GM21529 (cell line): ENCODE data around the gene AP4M1.
A peak's percentile ranks its signal among the peaks of the same experiment; 100 is the strongest.

Experiments
- ATAC-seq: cut with Tn5 transposase; IDR thresholded peaks from one replicate; pipeline ENCODE4 v1.9.1; 2021; ENCODE audit not compliant: unreplicated experiment

AP4M1 gene

GRCh38 chr7:100101016-100101862 is at the start of gene AP4M1, which contains the start of gene MCM7:
Gene AP4M1, plus strand, starts transcription at chr7:100101643. Its CDS starts 72 bp downstream, at chr7:100101715.
Gene MCM7, minus strand, starts transcription at chr7:100101397. Its CDS starts 103 bp downstream, at chr7:100101294.
- peak; percentile 85 for ATAC-seq

GRCh38 chr7:100053215-100053614 is 48.2 kb upstream of the AP4M1 start:
- no peak for ATAC-seq

- no peak for ATAC-seq
Observed at GRCh38 chr7:100057006-100057405, 44.4 kb upstream of the AP4M1 start.

GRCh38 chr7:100059251-100059739 is 42.1 kb upstream of the AP4M1 start:
- no peak for ATAC-seq

- no peak for ATAC-seq
Observed at GRCh38 chr7:100061518-100062193, 39.8 kb upstream of the AP4M1 start.

GRCh38 chr7:100063376-100063775 is 38.1 kb upstream of the AP4M1 start:
- no peak for ATAC-seq

- no peak for ATAC-seq
Observed at GRCh38 chr7:100064162-100064561, 37.3 kb upstream of the AP4M1 start.

GRCh38 chr7:100065452-100066186 is 35.8 kb upstream of the AP4M1 start:
- ATAC-seq = no peak

GRCh38 chr7:100066953-100067352 is 34.5 kb upstream of the AP4M1 start:
- ATAC-seq = no peak

GRCh38 chr7:100069991-100070390 is 31.5 kb upstream of the AP4M1 start:
- ATAC-seq = no peak

GRCh38 chr7:100071018-100071723 is 30.3 kb upstream of the AP4M1 start:
- ATAC-seq = no peak

- no peak for ATAC-seq
Observed at GRCh38 chr7:100072462-100072861, 29.0 kb upstream of the AP4M1 start.

- ATAC-seq = no peak
Observed at GRCh38 chr7:100074841-100075240, 26.6 kb upstream of the AP4M1 start.

GRCh38 chr7:100075418-100075817 is 26.0 kb upstream of the AP4M1 start:
- ATAC-seq = no peak

- ATAC-seq = no peak
Observed at GRCh38 chr7:100077205-100077604, 24.2 kb upstream of the AP4M1 start.

GRCh38 chr7:100079024-100079560 is 22.4 kb upstream of the AP4M1 start:
- no peak for ATAC-seq

- ATAC-seq = no peak
Observed at GRCh38 chr7:100080907-100081534, 20.4 kb upstream of the AP4M1 start.

- peak; percentile 89 for ATAC-seq
Observed at GRCh38 chr7:100081535-100082102, 19.8 kb upstream of the AP4M1 start, which contains the start of gene ZNF3. Gene ZNF3, minus strand, starts transcription at chr7:100081723. Its CDS starts 4,366 bp downstream, at chr7:100077357.

GRCh38 chr7:100082978-100083377 is 18.5 kb upstream of the AP4M1 start:
- ATAC-seq = no peak
